GM19351 (cell line): ENCODE measurements around the gene GPX8.

Source experiments
- ATAC-seq: cut with Tn5 transposase; IDR thresholded peaks from one replicate; pipeline ENCODE4 v1.9.1; 2021; ENCODE audit warnings: mild to moderate bottlenecking, moderate library complexity; ENCODE audit not compliant: unreplicated experiment

The GPX8 gene

DNA sequence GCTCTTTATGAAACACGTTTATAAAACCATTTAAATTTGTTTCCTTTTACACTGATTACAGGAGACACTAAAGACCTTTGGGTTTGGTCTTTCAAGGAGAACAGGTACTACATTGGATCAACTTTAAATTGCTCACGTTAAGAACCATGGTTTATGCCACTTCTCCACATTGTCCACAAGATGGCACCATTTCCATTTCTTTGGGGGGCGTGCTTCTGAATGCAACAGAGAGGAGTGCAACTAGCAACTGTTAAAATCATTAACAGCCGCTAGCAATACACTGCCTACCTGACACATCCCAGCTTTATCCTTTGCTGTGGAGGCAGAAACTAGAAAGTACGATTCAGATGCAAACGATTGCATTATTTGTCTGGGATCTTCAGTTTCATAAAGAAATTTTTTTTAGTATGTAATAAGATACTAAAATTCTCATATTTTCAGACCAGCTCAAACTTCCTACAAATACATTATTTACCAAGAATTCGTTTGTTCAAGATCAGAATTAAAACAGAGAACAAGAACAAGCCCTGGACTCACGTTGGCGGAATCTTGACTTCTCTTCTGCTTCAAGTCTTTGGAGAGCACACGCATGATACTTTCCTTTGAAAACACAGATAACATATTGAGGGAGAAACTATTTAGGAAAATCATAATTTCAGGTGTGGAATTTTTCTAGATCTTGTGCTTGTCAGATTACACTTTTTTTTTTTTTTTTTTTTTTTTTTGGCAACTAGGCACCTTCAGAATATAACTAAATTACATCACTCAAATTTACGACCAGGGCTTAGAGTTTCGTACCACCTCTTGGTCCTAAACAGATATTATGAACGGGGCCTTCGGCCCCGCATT lies 12.3 kb downstream of the GPX8 start:
- ATAC-seq, result peak; percentile 62

DNA sequence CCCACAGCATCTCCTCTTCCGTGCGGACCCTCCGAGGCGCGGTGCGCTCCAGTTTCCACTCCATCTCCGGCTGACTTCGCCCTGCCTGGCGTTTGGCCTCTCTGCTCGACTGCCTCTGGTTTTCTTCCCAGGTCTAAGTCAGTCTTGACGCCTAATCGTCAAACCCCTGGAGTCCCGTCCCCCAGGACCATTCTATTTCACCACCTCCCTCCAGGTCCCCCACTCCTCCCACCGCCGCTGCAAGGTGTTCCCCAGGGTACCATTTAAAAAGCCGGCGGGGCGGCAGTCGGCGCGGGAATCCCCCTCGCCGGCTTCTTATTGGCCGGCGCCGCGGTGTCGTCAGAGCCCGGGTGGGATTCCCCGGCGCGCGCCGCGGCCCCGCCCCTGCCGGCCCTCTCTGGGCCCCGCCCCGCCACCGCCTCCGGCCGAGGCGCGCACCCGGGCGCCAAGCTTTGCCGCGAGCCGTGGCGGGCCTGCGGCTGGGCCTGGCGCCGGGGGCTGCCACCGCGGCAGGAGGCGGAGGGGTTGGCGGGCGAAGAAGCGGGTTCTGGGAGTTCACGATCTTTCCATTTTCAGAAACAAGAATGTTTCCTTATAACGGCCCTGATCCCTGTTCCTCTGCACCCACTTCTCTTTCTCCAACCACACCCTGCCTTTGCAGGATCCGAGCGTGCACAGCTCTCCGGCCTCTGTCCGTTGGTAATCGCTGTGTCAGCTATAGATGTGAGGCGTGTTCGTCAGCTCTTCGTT lies 13.1 kb downstream of the GPX8 start, which contains the start of gene CDC20B:
TSS of gene CDC20B (minus strand) at position 241 of the 750 bp plus-strand sequence. CDS start at position 64, 177 bp downstream.
- ATAC-seq, result peak; percentile 87

DNA sequence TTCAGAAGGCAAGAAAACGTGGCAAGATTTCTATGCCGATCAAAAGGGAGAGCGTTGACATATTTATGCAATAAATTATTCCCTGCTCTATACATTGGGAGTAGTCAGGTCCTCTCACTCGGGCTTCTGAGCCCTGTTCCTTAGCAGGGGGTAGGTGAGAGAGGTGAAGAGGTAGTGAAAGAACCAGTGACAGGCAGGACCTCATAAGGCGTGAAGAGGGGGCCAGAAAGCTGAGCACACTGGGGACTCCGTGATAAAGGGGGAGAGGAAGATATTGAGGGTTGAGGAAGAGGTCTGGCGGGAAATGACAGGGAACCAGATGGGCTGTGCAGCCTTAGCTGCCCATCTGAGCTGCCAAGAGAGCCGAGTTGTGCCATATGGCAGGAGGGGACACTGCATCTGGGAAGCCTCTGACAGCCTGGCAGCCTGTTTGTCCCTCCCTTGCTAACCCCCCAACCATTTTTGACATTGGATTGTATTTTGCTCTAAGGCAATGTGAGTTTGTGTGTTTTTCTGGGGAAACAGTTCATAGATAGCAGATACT lies 13.8 kb downstream of the GPX8 start:
- peak; percentile 15 for ATAC-seq

DNA sequence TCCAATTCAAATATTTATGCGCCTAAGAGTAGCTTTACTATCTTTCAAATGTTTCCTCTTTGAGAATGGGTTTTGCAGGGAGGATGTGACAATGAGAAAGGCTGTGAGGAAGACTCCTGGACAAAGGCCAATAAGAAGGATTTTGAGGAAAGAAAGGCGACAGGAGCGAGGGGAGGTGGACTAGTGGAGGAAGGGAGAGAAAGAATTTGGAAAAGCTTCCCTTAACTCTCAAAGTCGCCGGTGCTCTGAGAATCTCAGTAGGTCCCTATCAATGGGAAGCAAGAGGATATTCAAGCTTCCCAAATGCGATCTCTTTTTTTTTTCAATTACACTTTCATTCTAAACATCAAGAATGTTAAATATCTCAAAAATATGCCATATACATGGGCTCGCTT lies 15.8 kb downstream of the GPX8 start:
- no peak for ATAC-seq

DNA sequence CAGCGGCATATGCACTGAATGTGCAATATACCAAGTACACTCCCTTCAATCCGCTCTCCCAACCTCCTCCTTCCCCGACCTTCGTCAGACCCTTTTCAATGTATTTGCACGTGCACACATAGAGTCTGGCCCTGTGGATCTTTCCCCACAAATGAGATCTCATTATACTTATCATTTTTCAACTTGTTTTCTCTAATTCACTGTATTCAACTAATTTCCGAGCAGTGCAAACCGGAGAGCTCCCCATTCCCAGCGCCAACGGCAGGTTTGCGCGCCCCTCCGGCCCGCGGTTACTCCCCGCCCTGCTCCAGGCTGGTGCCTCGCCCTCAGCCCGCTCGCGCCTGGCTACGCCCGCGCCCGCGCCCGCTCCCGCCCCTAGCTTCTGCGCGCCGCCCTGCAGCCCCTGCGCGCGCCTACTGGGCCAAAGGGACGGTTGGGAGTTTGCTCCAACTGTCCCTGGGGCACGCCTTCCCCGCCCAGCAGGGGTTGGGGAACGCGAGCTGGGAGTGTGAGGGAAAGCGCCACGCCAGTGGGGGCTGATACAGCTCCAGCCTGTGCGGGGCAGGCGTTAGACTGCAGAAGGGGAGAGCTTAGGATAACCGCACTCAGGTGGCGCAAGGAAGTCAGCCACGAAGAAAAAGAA lies 16.3 kb downstream of the GPX8 start:
- ATAC-seq, result no peak

DNA sequence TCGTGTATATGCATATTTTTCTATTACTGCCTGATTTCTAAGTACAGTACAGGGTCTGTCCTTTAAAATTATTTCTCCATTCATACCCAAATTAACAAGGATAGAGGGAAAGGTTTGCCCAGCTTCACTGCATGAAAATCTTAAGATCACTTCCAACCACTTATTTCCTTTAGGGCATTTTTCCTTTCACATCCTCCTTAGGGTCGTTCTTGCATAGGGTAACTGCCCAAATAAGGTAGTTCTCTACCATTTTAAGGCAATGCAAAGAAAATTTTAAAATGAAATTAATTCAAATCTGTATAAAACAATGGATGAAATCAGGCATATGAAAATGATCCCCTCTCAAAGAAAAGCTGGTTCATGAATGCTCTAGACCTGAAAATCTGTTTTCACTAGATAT lies 17.1 kb downstream of the GPX8 start:
- ATAC-seq, result no peak

DNA sequence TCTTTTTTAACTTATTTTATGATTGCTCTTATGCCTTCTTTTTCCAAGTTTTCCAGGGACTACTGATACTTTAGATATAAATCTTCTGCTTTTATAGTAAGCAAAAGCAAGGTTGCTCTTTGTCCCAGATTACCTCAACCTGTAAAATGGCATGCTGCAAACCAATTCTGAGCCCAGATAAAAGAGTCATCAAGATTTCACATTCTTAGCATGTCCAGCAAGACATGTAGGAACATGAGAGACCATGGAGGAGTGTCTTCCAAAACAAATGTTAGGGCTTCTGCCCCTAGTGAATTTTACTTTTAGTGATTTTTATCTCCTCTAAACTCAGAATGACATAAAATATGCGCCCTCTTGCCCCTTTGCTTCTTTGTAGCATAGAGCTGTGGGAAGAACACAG lies 20.0 kb downstream of the GPX8 start:
- no peak for ATAC-seq

DNA sequence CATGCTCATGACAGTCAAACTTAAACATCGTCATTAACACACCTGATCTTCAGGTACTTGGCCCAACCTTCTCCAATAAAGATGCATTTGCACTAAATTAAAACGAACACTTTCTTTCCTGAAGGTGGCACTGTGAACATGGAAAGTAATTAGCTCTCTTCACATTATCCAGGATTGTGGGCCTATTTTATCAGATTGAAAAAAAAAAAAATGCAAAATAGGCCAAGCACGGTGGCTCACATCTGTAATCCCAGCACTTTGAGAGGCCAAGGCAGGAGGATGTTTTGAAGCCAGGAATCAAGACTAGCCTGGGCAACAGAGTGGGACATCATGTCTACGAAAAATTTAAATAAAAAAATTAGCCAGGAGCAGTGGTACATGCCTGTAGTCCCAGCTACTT lies 27.4 kb downstream of the GPX8 start:
- ATAC-seq, result no peak

DNA sequence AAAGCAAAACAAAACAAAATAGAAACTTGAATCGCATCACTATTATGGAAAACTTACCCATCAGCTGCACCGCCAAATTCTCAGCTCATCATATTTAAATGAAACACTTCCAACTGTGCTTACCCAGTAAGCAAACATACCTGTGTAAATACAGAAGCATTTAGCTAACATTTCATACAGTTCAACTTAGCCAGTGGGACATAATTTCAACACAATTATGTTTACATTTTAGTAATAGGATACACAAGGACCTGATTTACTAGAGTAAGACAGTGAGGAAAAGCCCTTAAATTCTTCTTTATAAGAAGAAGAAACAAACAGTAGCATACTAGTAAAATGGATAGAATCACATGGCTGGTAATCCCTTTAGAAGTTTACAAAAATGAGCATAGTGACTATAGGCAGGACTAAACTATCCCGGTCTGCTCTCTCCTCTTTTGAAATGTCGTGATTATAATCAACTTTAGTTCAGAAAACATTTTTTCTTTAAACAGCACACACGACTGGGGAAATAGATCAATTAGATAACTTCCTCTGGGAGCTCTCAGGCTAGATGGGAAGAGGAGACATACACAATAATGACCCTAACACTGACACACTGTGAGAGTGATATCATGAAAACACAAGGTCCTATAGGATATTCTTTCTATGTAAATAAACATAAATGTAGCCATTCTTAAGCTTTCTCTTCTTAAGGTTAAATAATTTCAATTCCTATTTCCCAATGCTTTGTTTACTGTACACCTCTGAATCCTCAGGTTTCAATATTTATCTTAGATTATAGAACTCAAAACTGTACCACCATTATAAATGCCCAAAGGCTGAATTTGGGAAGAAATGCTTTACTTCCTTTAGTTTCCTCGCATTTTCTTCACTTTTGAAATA lies 28.9 kb downstream of the GPX8 start:
- no peak for ATAC-seq

DNA sequence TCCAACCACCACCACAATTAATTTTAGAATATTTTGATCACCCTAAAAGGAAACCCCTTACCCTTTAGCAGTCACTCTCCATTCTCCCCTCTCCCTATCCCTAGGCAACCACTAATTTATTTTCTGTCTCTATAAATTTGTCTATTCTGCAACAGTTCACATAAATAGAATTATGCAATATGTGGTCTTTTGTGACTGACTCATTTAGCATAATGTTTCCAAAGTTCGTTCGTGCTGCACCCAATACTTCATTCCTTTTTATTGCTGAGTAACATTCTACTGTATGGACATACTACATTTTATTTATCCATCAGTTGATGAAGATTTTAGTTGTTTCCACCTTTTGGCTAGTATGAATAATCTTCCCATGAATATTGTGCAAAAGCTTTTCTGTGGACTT lies 31.2 kb downstream of the GPX8 start:
- no peak for ATAC-seq

DNA sequence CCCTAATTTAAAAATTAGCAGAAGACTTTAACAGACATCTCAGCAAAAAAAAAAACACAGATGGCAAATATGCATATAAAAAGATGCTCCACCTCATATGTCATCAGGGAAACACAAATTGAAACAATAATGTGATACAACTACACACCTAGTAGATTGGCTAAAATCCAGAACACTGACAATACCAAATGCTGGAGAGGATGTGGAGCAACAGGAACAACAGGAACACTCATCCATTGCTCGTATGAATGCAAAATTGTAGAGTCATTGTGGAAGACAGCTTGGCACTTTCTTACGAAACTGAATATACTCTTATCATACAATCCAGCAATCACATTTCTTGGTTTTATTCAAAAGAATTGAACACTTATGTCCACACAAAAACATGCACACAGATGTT lies 45.0 kb downstream of the GPX8 start:
- ATAC-seq, result no peak

DNA sequence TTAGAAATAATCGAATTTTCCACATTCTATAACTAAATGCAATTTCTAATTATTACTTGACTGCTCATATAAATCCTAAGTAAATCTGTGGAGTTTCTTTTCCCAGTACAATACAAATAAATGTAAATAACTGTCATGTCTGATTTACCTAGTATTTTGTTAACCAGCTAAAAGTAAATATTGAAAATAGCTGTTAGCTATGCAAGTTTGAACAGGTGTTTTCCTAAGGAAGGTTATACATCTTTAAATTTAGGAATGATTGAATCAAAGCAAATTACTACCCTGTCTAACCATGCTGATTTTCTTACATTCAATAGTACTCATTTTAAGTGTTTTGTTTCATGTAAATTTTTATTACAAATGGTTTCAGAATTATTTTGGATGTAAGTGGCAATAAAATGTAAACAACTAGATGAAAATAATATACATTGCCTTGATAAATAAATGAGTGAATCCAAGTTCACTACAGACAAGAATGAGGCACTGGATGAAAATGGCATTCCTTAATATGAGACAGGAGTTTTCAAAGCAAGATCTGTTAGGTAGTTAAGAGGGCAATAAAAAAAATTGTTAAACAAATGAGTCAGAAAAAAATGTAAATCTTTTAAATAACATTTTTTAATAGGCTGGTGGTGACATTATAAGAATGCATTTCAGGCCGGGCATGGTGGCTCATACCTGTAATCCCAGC lies 51.4 kb downstream of the GPX8 start:
- ATAC-seq, result no peak
